NCI-H1417 (cell line): ENCODE data around the gene LGALS9C.
"Not testable (repeated sequence)": the region's sequence is repeated elsewhere in the genome, so short reads cannot be mapped to it uniquely, and the experiment has no call there.

Experiments
- DNase-seq, 3 experiments: peaks; one replicate each; lab custom pipeline; 2025; lab: John Stamatoyannopoulos, UW

LGALS9C gene

DNA sequence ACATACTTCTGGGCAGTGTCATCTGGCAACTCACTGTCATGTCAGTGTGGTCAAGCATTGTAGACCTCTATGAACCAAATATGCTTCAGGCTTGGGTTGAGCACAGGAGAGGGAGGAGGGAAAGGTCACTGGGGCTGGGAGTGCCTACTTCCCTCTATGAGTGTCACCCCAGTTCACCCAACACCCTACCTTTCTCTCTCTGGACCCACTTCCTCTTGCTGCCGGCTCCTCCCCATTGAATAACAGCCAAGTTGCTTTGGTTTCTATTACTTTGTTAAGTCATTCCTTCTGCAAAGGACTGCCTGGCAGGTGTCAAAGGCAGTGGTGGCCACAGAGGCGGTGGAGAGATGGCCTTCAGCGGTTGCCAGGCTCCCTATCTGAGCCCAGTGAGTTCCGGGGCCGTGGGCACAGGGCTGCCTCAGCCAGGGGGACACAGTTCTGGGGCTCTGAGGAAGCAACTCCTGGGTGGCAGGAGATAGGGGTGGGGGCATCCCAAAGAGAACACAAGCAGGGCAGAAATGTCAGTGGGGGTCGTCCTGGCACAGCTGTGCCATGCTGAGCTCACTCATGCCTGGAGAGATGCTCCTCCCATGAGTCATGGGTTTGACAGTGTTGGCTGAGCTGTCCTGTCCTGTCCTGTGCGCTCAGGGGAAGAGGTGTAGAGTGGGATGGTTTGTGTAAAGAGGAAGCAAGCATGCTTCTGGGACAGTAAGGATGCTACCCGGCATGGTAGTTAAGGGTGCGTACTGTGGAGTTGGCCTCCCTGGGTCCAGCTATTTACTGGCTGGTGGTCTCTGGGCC is at the start of gene LGALS9C:
LGALS9C (plus strand) TSS at position 282 of the 801 bp plus-strand sequence; CDS start at position 348, 66 bp downstream.
- DNase-seq: not testable (repeated sequence)

DNA sequence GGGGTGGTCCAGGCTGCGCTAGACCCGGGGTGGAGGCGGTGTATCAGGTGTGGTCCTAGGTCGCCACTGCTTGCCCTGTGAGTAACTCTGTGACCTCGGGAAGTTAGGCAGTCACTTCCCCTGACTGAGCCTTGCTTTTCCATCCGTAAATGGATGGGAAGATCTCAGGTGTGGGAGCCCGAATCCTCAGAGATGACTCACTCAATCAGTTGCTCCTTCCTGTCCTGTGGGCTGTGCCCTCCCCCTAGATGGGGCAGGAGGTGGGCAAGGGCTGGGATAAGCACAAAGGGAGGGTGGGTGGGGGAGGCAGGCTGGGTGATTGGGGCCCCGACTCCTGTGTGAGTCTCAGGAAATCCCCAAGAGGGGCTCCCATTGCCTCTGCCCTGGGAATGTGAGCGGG is 44.4 kb upstream of the LGALS9C start:
- not testable (repeated sequence) for DNase-seq

DNA sequence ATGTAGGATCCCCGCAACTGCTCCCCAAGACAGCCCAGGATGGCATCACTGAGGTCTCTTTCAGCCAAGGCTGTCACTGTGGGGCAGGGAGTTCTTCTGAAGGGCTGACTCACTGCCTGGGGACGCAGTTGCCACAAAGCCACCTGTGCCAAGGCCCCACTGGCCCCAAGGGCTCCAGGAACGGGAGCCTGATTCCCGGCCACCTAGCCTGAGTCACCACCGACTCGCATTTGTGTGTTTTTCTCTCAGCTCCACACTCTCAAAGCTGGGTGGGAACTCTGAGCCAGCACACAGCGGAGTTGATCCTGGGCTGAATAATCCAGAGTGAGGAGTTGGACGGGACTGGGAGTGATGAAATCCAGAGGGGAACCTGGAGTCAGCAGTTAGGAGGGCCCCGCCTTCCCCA is 37.1 kb upstream of the LGALS9C start:
- DNase-seq: not testable (repeated sequence)

DNA sequence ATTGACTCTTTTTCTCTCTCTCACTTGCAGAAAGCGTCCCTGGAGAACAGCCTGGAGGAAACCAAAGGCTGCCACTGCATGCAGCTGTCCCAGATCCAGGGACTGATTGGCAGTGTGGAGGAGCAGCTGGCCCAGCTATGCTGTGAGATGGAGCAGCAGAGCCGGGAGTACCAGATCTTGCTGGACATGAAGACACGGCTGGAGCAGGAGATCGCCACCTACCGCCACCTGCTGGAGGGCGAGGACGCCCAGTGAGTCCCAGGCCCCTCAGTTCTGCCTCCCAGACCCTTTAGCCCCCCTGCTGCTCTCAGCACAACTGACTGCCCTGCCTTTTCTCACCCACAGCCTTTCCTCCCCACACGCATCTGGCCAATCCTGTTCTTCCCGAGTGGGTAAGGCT is 34.5 kb upstream of the LGALS9C start:
- DNase-seq: not testable (repeated sequence)

DNA sequence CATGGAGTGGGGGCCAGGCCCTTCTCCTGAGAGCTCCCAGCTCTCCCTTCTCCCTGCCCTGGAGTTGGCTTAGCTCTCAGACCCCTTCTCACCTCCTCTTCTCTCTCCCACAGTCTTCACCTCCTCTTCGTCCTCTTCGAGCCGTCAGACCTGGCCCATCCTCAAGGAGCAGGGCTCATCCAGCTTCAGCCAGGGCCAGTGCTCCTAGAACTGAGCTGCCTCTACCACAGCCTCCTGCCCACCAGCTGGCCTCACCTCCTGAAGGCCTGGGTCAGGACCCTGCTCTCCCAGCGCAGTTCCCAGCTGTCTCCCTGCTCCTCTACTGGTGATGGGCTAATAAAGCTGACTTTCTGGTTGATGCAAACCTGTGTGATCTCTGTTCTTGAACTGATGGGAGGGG is 34.1 kb upstream of the LGALS9C start:
- not testable (repeated sequence) for DNase-seq

DNA sequence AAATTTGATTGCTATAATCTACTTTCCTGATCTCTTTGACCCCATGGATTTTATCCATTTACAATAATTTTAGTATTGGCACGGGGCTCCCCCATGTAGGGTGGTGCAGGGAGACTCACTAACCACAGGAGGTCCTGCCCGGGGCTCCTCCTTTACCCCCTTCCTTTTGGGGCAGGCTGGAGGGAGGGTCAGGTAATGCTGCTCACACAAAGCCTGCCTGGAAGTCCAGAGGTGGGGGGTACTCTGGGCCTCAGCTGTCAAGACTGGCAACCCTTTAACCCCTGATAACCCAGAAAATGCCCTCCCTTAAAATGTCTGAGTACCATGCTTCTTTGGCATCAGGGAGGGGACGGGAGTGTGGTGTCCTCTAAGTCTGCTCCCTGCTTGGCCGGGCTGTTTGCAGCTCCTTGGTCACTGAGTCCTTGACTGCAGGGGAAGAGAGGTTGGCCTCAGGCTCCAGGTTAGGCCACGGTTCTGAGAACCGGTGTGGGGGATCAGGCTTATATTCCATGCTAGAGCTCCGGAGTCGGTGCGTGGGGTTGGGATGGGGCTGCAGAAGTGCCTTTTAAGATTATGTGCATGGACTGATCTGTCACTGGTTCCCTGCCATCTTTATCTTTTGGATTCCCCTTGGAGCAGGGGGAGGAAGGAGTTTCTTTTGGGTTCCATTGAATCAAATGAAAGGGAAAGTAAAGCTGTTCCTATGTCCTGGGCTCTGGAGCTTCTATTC is 28.9 kb upstream of the LGALS9C start:
- not testable (repeated sequence) for DNase-seq

DNA sequence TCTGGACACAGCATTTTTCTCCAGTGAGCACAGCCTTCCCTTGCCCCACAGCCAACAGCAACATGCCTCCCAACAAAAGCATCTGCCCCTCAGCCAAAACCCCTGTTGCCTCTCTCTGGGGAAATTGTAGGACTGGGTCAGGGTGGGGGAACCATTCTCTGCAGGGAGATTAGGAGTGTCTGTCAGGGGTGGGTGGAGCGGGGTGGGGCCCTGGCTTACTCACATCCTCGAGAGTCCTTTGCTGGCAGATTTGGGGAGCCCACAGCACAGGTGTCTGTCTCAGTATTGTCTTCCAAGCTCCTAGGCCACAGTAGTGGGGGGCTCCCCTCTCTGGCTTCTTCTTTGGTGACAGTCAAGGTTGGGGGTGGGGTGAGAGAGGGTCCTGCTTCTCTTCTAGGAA is 28.3 kb upstream of the LGALS9C start:
- not testable (repeated sequence) for DNase-seq

DNA sequence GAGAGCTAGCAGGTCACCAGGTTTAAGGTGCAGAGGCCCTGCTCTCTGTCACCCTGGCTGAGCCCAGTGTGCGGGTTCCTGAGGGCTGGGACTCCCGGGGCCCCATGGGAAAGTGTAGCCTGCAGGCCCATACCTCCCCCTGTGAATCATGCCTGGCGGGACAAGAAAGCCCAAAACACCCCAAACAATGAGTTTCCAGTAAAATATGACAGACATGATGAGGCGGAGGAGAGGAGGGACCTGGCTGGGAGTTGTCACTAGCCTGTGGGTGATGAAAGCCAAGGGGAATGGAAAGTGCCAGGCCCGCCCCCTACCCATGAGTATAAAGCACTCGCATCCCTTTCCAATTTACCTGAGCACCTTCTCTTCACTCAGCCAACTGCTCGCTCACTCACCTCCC is 26.8 kb upstream of the LGALS9C start:
- DNase-seq: not testable (repeated sequence)

DNA sequence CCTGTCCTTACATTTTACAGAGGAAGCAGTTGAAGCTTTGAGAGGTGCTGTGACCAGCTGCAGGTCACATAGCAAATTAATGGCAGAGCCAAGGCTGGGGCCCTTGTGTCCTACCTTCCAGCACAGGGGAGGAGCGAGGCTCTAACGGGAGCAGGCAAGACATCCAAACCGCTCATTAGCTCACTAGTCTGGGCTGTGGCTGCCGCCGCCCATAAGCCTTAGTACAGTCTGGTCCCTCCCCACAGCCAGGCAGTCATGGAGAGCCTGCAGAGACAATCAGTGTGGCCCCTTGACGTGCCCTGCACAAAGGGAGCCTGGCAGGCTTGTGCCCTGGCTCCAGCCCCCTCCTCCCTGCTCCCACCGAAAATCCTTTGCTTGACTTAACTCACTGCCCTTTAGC is 25.6 kb upstream of the LGALS9C start:
- not testable (repeated sequence) for DNase-seq

DNA sequence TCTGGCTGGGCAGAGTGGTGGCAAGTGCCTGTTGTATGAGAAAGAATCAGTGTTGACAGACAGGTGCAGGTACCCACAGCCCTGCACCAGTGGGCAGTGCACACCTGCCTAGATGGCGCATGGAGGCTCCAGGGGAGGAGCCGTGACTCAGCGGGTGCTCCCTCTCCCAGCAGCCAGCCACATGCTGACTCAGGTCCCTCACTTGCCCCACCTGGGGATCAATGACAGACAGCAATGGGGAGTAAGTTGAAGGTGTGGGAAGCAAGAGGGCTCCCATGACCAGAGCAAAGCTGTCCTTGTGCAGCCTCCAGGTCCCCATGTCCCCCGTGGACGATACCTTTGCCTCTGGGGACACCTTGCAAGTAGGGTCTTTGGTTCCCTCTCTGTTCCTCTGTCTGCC is 24.6 kb upstream of the LGALS9C start:
- peak in 1 of 3 experiments; percentile 14 for DNase-seq

DNA sequence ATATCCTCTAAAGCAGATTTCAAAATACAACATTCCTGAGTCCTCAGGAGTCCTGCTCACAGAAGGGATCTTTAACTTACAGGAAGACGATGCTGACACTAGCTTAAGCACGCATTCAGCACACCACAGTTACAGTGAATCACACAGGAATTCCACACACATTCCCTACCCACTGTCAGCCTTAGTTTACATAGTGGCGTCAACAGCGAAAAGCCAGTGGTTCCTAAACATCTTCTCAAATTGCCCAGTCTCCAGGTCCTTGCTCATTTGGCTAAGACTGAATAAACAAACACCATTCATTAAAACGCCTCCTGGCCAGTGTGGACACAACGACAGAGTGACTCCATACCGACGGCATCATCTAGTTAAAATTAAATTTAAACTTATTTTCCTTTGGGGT is 17.6 kb upstream of the LGALS9C start:
- DNase-seq: peak in 1 of 3 experiments; percentile 41

DNA sequence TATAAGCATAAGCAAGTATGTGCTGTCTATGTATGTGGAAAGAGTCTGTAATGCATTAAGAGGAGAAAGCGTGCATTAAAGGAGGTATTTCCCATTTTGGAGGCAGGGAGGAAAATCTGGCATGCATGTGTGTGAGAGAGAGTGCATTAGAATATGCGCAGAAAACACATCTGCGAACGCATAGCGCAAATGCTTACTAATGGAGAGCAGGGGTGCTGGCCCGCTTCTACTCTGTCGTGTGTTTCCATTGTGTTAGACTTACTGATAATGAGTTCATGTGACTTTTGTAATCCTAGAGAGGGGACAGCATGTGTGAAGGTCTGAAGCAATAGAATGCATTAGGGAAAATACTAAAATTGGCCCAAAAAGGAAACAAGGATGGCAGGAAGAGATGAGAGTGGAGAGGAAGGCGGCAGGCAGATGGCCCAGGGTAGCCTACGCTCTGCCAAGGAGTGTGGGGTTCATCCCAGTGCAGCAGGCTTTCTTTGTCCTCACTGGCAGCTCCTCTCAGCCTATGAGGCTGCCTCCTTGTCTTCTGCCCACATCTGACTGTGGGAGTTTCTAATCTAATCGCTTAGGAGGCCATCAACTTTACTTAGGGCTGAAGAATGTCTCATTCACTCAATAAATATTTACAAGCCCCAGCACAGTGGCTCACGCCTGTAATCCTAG is 12.6 kb upstream of the LGALS9C start:
- not testable (repeated sequence) for DNase-seq

DNA sequence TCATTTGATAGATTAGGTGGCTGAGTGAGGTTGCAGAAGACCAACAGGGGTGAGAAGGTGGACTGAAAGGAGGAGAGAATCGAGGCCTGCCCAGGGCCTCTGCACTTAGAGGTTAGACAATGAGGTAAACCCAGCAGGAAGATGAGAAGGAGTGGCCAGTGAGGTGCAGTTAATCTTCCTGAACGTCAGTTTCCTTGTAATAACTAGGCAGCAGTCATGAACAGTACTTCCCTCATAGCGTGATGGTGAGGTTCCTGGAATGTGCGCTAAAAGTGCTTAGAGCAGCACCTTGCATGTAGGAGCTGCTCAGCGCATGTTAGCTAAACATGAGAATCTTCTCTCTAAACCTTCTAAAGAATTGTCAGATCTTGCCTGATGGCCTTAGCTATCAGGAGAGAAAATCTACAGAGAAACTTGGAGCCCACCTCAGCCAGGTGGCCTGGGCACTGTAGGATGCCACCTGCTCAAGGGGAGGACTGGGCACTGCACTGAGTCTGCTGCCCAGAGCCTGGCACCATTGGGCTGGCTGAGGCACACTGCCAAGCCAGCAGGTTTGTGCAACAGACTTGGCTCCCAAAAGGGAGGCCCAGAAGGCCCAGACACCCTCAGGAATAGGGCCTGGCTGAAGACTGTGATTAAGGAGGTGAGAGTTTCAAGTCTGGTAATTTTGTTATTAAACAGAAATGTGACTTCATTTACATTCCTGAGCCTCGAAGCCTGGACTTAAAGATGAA is 10.2 kb upstream of the LGALS9C start:
- DNase-seq: not testable (repeated sequence)

DNA sequence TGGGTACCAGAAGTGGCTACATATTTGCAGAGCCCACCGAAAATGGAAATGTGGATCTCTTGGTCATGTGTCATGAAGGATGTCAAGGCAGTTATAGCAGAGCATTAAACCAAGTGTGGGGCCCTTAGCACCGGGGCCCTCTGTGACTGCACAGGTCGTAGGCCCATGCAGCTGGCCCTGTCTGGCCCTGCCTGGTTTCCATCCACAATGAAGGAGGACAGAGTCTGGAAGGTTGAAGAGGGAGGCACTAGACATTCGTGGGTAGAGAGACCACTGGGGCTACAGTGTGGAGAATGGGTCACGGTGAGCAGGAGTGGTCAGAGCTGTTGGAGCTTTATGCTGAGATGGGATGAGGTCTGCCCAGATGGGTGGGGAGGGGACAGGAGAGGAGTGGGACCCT is 9.6 kb upstream of the LGALS9C start:
- DNase-seq: not testable (repeated sequence)

DNA sequence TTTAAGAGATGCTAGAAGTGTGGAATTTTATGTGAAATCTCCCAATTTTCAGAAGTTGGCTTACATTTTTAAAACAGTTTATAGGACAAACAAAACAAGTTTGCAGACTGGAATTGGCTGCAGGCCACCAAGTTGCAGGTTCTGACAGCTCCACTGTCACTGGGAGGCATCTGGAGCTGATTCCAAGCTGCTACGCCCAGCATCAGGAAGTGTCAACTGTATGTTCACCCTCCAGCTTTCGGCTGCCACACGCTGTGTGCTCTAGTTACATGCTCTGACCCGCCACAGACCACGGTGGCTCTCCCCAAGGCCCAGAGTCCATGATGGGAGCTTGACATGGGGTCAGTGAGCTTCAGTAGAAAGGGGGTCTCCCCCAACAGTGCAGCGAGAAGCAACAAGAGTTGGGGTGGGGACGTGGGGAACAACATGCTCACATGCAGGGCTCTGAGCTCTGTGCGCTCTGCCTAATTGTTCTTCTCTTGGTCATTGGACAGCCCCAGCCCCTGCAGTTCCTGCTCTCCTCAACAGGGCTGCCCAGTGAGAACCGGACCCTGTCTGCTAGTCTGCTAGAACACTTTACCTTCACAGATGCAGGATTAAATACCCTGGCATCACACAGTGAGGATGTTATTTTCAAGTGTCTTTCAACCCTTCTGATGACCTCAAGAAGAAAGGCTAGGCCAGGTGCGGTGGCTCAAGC is 8.0 kb upstream of the LGALS9C start:
- not testable (repeated sequence) for DNase-seq

DNA sequence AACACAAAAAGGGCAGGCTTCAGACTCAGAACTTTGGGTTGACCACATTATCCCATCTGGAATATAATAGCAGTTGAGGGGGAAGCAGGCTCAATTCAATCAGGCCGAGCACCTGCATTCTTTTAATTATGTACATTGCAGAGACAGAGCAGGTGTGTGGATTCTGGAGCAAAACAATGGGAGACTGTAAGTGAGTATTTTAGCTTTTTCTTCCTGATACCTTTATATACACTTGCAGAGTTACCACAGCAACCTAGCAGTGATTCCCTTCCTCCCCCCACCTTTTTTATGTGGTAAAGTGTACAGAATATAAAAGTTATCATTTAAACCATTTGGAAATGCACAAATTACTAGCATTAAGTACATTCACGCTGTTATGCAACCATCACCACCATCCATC is 6.8 kb upstream of the LGALS9C start:
- not testable (repeated sequence) for DNase-seq

DNA sequence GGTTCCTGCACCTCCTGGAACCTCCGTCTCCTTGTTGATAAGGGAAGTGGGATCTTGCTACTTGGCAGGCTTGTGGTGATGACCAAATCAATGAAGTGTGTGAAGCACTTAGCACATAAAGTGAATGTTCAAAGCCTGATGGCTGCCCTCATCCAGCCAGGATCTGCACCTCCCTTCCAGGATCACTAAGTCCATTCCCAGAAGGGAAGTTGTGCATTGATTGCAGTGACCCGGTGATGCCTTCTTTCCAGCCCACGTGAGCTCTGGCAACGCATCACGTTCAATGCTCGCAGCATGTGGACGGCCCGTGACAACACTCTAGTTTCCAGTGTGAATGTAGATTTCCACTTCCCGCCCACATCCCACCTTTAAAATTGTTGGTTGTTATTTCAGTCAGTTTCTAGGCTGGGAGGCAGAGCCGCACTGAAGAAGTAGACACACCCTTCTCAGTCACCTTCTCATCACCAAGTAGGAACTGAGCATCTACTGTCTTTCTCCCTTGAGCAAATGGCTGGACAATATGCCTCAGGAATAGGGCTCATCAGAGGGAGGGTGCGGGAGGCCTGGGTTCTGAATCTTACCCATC is 6.2 kb upstream of the LGALS9C start:
- not testable (repeated sequence) for DNase-seq

DNA sequence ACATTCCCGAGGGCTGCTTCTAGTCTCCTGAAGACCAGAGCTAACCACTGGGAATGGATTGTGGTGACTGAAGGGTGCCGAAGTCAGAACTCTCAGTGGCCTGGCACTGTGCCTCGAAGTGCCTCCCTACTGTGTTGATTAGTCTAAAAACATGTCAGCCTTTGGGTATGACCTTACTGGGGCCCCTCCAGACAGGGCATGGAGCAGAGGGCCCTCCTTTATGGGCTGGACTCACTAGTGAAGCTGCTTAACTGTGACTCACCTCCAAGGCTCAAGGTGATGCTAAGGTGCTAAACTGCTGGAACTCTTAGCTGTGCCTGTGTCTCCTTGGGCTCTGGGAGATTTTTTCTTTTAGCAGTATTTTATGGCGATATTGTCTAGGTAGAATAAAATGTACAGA is 2.6 kb upstream of the LGALS9C start:
- DNase-seq: not testable (repeated sequence)

DNA sequence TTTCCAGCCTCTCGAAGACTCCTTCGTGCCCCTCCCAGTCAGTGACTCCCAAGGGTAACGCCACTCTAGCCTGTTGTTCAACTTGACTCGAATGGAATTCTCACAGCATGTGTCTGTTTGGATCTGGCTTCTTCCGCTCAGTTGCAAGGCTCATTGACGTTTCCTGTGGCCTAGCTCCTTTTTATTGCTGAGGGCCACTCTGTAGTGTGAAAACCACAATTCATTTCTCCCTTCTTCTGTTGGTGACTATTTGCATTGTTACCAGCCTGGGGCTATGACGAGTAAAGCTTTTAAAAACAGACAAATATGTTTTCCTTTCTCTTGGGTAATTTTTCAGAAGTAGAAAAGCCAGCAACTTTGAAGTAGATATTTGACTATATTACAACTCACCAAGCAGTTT is 1.8 kb upstream of the LGALS9C start:
- DNase-seq: peak in 1 of 3 experiments; percentile 1

DNA sequence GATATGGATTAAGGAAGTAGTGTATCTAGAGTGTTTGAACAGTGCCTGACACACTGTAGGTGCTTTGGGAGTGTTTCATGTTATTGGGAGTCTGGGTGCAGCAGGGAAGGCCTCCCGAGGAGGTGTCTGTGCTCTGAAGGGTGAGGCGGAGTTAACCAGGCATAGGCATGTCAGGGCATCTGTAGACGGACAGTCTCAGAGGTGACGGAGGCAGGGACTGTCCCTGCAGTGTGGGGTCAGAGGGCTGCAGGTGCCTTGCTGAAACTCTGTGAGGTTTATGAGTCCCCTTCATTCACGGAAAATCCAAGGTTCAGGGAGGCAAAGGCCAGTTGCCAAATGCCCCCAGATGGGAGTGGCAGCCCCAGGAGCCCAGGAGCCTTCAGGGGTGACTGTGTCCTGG is 778 bp downstream of the LGALS9C start:
- DNase-seq: not testable (repeated sequence)

DNA sequence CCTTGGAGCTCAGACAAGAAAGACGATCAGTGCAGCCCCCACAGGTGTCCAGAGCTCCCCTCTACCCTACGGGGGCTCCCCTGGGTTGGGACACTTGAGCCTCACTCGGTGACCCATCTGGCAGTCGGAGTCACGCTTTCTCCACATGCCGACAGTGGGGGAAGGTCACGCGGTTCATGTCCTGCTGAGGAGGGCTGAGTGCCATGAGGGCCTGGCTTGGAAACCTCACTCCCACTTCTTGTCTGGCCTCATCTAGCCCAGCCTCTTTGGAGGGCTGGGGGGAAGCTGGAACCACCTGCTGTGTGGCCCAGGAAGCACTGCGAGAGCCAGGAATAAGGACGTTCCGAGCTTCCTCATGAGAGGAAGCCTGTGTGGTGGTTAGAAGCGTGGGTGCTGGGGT is 1.8 kb downstream of the LGALS9C start:
- DNase-seq: not testable (repeated sequence)
